GM12892 (cell line): Measurements from ENCODE around the gene GANAB.

Experiments
- DNase-seq: peaks from one replicate; pipeline ENCODE4 v3.0.0; 2011; ENCODE audit not compliant: insufficient read length
- FAIRE-seq: peaks from 2 replicates; lab custom pipeline; 2011; peaks lifted over from hg19 to GRCh38; lab: Jason Lieb, UNC
- POLR2A ChIP-seq: IDR thresholded peaks from 2 replicates; pipeline ENCODE4 v1.6.1; 2011; ENCODE audit warnings: low read depth, low read length, control low read depth
- POLR2AphosphoS5 ChIP-seq: IDR thresholded peaks from 2 replicates; pipeline ENCODE4 v1.6.1; 2011; ENCODE audit warnings: low read depth, low read length, control low read depth
- TAF1 ChIP-seq: IDR thresholded peaks from 2 replicates; pipeline ENCODE4 v1.6.1; 2011; ENCODE audit warnings: low read depth, mild to moderate bottlenecking, control low read depth, low read length, borderline replicate concordance

The GANAB gene

DNA sequence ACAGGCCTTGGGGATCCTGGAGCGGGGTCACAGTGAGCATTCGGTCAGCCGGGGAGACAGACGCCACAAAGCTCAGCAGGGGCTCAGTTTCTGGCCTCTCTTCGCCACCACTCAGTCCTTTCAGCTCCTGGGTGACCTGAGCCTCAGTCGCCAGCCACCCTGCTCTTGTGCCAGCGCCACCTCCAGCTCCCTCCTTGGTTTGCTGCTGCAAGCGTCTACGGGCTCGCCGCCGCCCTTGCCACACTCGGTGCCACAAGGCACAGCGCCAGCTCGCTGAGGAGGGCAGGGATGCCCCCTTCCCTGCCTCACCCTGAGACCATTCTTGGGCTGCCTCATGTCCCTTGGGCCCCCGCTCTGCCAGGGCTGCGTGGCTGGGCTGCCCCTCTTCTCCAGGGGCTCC, 71.3 kb downstream of the GANAB start:
- TF ChIP-seq POLR2AphosphoS5 (no peak), TAF1 (no peak), POLR2A (no peak)
- FAIRE-seq (no peak), DNase-seq (no peak)
